Uterus (tissue), 4 donors: ENCODE data around the gene RNF166. TPM values are rescaled to one million over a fixed set of nuclear protein-coding genes. Genes with fewer than 3 reads are reported as not detected.

ENCODE experiments used
- DNase-seq, 2 donors: peaks; one replicate each; pipeline ENCODE4 v3.0.0-alpha.2; 2019 to 2020
- H3K27ac ChIP-seq, 2 donors: fragments of 200-600 bp; sonication (generic); 1 replicate in 1 of 2; 2 replicates in 1 of 2; pipeline ENCODE4 v1.5.1; 2016 to 2018
- H3K27me3 ChIP-seq, 2 donors: fragments of 200-600 bp; sonication (generic); one replicate each; pipeline ENCODE4 v1.5.1; 2018 to 2019; ENCODE audit warnings: control low read depth in 1 of 2
- H3K36me3 ChIP-seq, 2 donors: fragments of 200-600 bp; sonication (generic); one replicate each; pipeline ENCODE4 v1.5.1; 2019; ENCODE audit warnings: control low read depth in 1 of 2
- H3K4me1 ChIP-seq, 2 donors: fragments of 200-600 bp; sonication (generic); one replicate each; pipeline ENCODE4 v1.5.1; 2018 to 2019; ENCODE audit warnings: control low read depth in 1 of 2
- H3K4me3 ChIP-seq, 2 donors: fragments of 200-600 bp; sonication (generic); 1 replicate in 1 of 2; 2 replicates in 1 of 2; pipeline ENCODE4 v1.5.1; 2018 to 2019; ENCODE audit warnings: mild to moderate bottlenecking in 1 of 2
- H3K9me3 ChIP-seq, 2 donors: fragments of 200-600 bp; sonication (generic); one replicate each; pipeline ENCODE4 v1.5.1; 2019; ENCODE audit warnings: control low read depth in 1 of 2
- POLR2A ChIP-seq, 2 donors: fragments of 450-650 bp; IDR thresholded peaks; one replicate each; pipeline ENCODE4 v1.6.1; 2016; ENCODE audit warnings: antibody characterized with exemption in 2 of 2, mild to moderate bottlenecking in 1 of 2, moderate library complexity in 1 of 2
- intact Hi-C: fragments of 100-400 bp; cut with DNase I; formaldehyde crosslinking; loops from one replicate; pipeline ENCODE4 v1.15.1; 2023; ENCODE audit warnings: low total_unique reads
- total RNA-seq, 4 donors: library from RNA; depleted of rRNA in 3 of 4; stranded (reverse); fragments of >200 nt in 3 of 4; gene quantifications; one replicate each; pipeline versions ENCODE4 v1.1.0 to v1.2.4, GENCODE V29; 2014 to 2023
- TF ChIP-seq, protein P1 (sequence below), 4 experiments: fragments of 200-600 bp in 2 of 4; fragments of 450-650 bp in 2 of 4; sonication (generic) in 2 of 4; IDR thresholded peaks; one replicate each; pipeline ENCODE4 v1.5.1; 2016 to 2019; ENCODE audit warnings: antibody characterized with exemption in 4 of 4, mild to moderate bottlenecking in 2 of 4, moderate library complexity in 1 of 4
- donor health status: DM: yes; HTN: yes; CAD: no.

The RNF166 gene
- total RNA-seq, 4 donors from 2014 or later, result 14.2 to 33.2 (median 20.0) TPM

DNA sequence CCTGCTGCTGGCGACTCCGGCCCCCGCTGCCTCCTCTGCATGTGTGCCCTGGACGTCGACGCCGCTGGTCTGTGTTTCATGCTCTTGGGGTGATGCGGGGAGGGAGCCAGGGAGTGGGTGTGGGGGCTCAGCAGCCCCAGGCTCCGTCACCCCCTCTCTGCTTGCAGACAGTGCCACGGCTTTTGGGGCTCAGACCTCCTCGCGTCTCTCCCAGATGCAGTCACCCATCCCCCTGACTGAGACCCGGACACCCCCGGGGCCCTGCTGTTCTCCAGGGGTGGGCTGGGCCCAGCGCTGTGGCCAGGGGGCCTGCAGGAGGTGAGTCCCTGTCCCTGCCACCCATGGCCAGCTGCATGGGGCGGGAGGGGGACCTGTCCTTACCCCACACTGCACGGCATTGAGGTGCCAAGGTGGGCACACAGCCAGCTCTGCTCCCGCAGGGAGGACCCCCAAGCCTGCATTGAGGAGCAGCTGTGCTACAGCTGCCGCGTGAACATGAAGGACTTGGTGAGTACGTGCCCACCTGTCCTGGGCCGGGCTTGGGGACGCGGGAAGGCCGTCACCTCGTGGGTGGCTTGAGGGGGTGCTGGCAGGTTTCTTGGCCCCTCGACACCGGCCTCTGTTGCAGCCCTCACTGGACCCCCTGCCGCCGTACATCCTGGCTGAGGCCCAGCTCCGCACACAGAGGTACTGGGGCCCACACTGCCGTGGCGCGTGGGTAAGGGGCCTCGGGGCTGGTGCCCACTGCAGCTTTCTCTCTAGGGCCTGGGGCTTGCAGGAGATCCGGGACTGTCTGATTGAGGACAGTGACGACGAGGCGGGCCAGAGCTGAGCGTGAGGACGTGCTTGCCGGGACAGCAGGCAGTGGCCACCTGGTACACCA lies 8.5 kb upstream of the RNF166 start:
- TF ChIP-seq POLR2A (IDR thresholded peaks at IDR 0.05), result no peak
- TF ChIP-seq, protein P1, sequence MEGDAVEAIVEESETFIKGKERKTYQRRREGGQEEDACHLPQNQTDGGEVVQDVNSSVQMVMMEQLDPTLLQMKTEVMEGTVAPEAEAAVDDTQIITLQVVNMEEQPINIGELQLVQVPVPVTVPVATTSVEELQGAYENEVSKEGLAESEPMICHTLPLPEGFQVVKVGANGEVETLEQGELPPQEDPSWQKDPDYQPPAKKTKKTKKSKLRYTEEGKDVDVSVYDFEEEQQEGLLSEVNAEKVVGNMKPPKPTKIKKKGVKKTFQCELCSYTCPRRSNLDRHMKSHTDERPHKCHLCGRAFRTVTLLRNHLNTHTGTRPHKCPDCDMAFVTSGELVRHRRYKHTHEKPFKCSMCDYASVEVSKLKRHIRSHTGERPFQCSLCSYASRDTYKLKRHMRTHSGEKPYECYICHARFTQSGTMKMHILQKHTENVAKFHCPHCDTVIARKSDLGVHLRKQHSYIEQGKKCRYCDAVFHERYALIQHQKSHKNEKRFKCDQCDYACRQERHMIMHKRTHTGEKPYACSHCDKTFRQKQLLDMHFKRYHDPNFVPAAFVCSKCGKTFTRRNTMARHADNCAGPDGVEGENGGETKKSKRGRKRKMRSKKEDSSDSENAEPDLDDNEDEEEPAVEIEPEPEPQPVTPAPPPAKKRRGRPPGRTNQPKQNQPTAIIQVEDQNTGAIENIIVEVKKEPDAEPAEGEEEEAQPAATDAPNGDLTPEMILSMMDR (IDR thresholded peaks at IDR 0.05), result no peak
- Histone ChIP-seq H3K9me3 (no peaks in the 10 kb centered on the region), H3K36me3 (no peaks in the 10 kb centered on the region), H3K4me1 (no peaks in the 10 kb centered on the region), H3K27me3 (no peaks in the 10 kb centered on the region), H3K27ac (no peak overlapping the region), H3K4me3 (no peak overlapping the region)
- no peak for DNase-seq
- intact Hi-C loops, result no loop called here

DNA sequence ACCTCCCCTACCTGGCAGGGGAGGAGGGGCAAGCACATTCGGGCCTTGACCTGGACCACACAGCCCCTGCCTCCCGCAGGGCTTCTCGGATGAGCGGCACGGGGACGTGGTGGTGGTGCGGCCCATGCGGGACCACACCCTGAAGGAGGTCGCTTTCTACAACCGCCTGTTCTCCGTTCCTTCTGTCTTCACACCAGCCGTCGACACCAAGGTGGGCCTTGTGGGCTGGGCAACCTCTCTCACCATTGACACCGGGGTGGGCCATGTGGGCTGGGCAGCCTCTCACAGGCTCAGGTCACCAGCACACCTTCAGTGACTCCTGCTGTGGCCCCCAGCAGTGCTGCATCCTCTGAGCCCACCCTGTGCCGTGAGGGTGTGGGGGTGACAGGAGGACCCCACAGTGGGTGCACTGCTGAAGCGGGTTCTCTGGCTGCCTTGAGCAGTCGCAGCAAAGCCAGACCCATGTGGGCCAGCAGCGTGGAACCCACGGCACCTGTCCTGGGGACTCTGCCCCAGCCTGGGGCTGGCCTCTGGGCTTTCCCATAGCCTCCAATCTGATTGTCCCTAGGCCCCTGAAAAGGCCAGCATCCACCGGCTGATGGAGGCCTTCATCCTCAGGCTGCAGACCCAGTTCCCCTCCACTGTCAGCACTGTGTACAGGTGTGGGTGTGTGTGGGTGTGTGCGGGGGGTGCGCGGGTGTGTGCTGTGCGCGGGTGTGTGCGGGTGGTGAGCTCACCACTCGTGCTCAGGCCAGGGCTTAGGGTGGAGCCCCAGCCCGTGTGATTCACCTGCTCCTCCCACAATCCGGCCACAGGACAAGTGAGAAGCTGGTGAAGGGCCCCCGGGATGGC lies 7.6 kb upstream of the RNF166 start:
- intact Hi-C loops, result no loop called here
- no peak for DNase-seq
- Histone ChIP-seq H3K9me3 (no peaks in the 10 kb centered on the region), H3K4me3 (no peak overlapping the region), H3K36me3 (no peaks in the 10 kb centered on the region), H3K4me1 (no peaks in the 10 kb centered on the region), H3K27me3 (no peaks in the 10 kb centered on the region), H3K27ac (no peak overlapping the region)
- TF ChIP-seq, protein P1 (IDR thresholded peaks at IDR 0.05), result no peak
- no peak for TF ChIP-seq POLR2A (IDR thresholded peaks at IDR 0.05)

DNA sequence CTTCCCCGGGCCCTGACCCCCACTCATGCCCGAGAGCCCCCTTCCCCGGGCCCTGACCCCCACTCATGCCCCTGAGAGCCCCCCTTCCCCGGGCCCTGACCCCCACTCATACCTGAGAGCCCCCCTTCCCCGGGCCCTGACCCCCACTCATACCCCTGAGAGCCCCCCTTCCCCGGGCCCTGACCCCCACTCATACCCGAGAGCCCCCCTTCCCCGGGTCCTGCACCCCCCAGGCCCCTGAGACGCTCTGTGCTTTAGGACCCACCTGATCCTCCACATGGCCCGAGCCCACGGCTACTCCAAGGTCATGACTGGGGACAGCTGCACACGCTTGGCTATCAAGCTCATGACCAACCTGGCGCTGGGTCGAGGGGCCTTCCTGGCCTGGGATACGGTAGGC lies 6.8 kb upstream of the RNF166 start:
- no peaks in the 10 kb centered on the region for H3K9me3 ChIP-seq
- H3K36me3 ChIP-seq, result no peaks in the 10 kb centered on the region
- no peaks in the 10 kb centered on the region for H3K27me3 ChIP-seq
- no peak for DNase-seq
- TF ChIP-seq, protein P1 (IDR thresholded peaks at IDR 0.05), result no peak
- TF ChIP-seq POLR2A (IDR thresholded peaks at IDR 0.05), result no peak
- intact Hi-C loops, result no loop called here
- no peaks in the 10 kb centered on the region for H3K4me1 ChIP-seq
- no peak overlapping the region for H3K27ac ChIP-seq
- H3K4me3 ChIP-seq, result no peak overlapping the region

DNA sequence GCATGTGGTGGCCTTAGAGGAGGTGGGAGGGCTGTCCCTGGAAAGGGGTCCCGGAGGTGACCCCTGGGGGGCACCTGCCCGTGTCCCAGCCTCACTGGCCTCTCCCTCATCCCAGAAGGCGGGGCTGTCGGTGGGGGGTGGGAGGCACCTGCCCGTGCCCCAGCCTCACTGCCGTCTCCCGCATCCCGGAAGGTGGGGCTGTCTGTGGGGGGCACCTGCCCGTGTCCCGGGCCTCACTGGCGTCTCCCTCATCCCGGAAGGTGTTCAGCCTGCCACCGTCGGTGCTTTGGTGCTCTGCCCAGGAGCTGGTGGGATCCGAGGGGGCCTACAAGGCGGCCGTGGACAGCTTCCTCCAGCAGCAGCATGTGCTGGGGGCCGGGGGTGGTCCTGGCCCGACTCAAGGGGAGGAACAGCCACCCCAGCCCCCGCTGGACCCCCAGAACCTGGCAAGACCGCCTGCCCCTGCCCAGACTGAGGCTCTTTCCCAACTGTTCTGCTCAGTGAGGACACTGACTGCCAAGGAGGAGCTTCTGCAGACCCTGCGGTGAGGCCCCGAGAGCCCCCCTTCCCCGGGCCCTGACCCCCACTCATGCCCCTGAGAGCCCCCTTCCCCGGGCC lies 6.3 kb upstream of the RNF166 start:
- H3K9me3 ChIP-seq, result no peaks in the 10 kb centered on the region
- no peak overlapping the region for H3K27ac ChIP-seq
- peaks cover 0 to under 1% of the 10 kb centered on the region in 2 donors for H3K4me1 ChIP-seq
- DNase-seq, result no peak
- TF ChIP-seq, protein P1 (IDR thresholded peaks at IDR 0.05), result no peak
- no peak for TF ChIP-seq POLR2A (IDR thresholded peaks at IDR 0.05)
- H3K4me3 ChIP-seq, result no peak overlapping the region
- intact Hi-C loops, result no loop called here
- H3K27me3 ChIP-seq, result no peaks in the 10 kb centered on the region
- H3K36me3 ChIP-seq, result no peaks in the 10 kb centered on the region
